ENCODE measurements around the gene PROC. TPM values are rescaled to one million over a fixed set of nuclear protein-coding genes. Genes with fewer than 3 reads are reported as not detected.

Gene PROC
- total RNA-seq, 1 experiment from 2014 or later, result 0.58 TPM

DNA sequence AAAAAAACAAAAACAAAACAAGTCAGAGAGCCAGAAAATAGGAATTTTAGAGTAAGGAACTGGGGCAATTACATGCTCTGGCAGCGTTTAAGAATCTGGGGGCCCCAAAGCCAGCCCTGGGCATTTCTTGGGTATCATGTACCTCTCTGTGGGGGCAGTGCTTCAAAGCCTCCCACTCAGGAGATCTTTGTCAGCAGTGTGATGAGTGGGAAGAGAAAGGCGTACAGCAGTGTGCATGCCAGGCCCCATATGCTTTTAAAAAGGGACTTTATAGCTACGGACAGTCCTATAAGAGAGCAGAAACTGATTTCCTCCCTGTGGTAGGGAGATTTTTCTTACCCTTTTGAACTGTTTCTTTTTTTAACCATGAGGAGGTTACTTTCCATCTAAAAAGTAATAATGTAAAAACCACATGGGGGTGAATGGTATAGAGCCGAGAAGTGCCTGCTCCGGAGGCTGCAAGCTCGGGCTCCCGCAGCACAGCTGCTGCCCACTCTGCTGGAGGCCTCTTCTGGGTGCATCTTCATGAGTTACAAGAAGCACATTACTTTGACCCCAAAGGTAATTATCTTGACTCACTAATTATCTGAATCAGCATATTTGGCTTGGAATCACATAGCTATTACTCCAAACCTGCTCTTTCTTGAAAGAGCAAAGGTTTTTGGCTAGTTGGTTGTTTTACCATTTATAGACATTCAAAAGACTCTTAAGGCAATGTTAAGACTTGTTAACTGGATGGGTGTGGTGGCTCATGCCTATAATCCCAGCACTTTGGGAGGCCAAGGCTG is 46.4 kb downstream of the PROC start:
- intact Hi-C loops (cut with micrococcal nuclease), result no loop called here
- ATAC-seq (no peak), DNase-seq (no peak)
- Histone ChIP-seq H3K36me3 (ENCODE audit: low read depth, low read length) (no peaks in the 10 kb centered on the region), H4K20me1 (ENCODE audit: low read length) (no peaks in the 10 kb centered on the region), H3K27me3 (ENCODE audit: low read length) (no peaks in the 10 kb centered on the region), H3K4me1 (ENCODE audit: insufficient read depth, low read length) (no peaks in the 10 kb centered on the region), H3K27ac (ENCODE audit: low read length) (no peak overlapping the region), H2AFZ (ENCODE audit: low read length) (no peak overlapping the region), H3K79me2 (ENCODE audit: low read length) (no peaks in the 10 kb centered on the region), H3K4me2 (ENCODE audit: low read length) (no peak overlapping the region), H3K9me2 (replicated peaks; ENCODE audit: low read length) (no peaks in the 10 kb centered on the region), H3K4me3 (ENCODE audit: low read length) (no peak overlapping the region), H3F3A (ENCODE audit: low read length, unreplicated experiment) (no peaks in the 10 kb centered on the region), H3K9ac (ENCODE audit: low read length) (no peak overlapping the region), H3K9me3 (ENCODE audit: low read length) (no peaks in the 10 kb centered on the region)
- ChIA-PET POLR2A (ENCODE audit: unreplicated experiment) (no interaction called here), CTCF (no interaction called here)
- BruUV-seq (replicated peaks), result no TSS peak
- TF ChIP-seq EZH2 (IDR thresholded peaks at IDR 0.05; ENCODE audit: low read length, unreplicated experiment), result no peak
- no peak for TF ChIP-seq EZH2phosphoT487 (IDR thresholded peaks at IDR 0.05; ENCODE audit: borderline replicate concordance, low read length)
- TF ChIP-seq, protein P1, sequence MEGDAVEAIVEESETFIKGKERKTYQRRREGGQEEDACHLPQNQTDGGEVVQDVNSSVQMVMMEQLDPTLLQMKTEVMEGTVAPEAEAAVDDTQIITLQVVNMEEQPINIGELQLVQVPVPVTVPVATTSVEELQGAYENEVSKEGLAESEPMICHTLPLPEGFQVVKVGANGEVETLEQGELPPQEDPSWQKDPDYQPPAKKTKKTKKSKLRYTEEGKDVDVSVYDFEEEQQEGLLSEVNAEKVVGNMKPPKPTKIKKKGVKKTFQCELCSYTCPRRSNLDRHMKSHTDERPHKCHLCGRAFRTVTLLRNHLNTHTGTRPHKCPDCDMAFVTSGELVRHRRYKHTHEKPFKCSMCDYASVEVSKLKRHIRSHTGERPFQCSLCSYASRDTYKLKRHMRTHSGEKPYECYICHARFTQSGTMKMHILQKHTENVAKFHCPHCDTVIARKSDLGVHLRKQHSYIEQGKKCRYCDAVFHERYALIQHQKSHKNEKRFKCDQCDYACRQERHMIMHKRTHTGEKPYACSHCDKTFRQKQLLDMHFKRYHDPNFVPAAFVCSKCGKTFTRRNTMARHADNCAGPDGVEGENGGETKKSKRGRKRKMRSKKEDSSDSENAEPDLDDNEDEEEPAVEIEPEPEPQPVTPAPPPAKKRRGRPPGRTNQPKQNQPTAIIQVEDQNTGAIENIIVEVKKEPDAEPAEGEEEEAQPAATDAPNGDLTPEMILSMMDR (conservative IDR thresholded peaks at IDR 0.05; ENCODE audit: low read depth, low read length), result no peak

GRCh38 chr2:127465258-127465657 is 47.0 kb downstream of the PROC start:
- ATAC-seq (no peak), DNase-seq (no peak)
- CTCF ChIA-PET, result no interaction called here

DNA sequence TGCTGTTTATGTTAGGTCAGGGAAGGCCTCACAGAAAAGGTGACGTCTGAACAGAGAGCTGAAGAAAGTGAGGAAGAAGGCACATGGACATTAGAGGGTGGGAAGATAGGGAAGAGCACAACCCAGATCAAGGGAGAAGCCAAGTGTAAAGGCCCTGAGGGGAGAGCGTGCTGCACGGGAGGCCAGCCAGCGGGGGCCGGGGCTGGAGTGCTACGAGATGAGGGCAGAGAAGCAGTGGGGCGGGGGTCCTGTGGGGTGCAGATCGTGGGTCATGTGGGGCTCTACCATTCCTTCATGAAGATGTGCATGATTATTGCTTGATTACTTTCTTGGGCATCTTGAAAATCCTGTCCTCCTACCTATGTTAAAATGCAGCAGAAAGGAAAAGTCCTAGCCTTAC is 50.8 kb downstream of the PROC start:
- no peak for ATAC-seq
- Histone ChIP-seq H4K20me1 (ENCODE audit: low read length) (no peaks in the 10 kb centered on the region), H3K9me2 (replicated peaks; ENCODE audit: low read length) (no peaks in the 10 kb centered on the region), H3K9ac (ENCODE audit: low read length) (no peak overlapping the region), H3F3A (ENCODE audit: low read length, unreplicated experiment) (no peaks in the 10 kb centered on the region), H3K9me3 (ENCODE audit: low read length) (no peaks in the 10 kb centered on the region), H3K36me3 (ENCODE audit: low read depth, low read length) (no peaks in the 10 kb centered on the region), H3K4me1 (ENCODE audit: insufficient read depth, low read length) (no peaks in the 10 kb centered on the region), H3K79me2 (ENCODE audit: low read length) (no peaks in the 10 kb centered on the region), H3K27ac (ENCODE audit: low read length) (no peak overlapping the region), H3K27me3 (ENCODE audit: low read length) (no peaks in the 10 kb centered on the region), H3K4me2 (ENCODE audit: low read length) (no peak overlapping the region), H3K4me3 (ENCODE audit: low read length) (no peak overlapping the region), H2AFZ (ENCODE audit: low read length) (no peak overlapping the region)
- intact Hi-C loops (cut with micrococcal nuclease), result no loop called here
- POLR2A ChIA-PET (ENCODE audit: unreplicated experiment), result no interaction called here
- no TSS peak for BruUV-seq (replicated peaks)
- no peak for DNase-seq
- no peak for TF ChIP-seq EZH2phosphoT487 (IDR thresholded peaks at IDR 0.05; ENCODE audit: borderline replicate concordance, low read length)
- TF ChIP-seq EZH2 (IDR thresholded peaks at IDR 0.05; ENCODE audit: low read length, unreplicated experiment), result no peak
- TF ChIP-seq, protein P1 (conservative IDR thresholded peaks at IDR 0.05; ENCODE audit: low read depth, low read length), result no peak
- CTCF ChIA-PET, result no interaction called here

More at GRCh38 chr2:127465258-127465657, 47.0 kb downstream of the PROC start:
- no peak overlapping the region for H3K4me3 ChIP-seq (ENCODE audit: low read length)
- H3K4me2 ChIP-seq (ENCODE audit: low read length), result no peak overlapping the region
- no peaks in the 10 kb centered on the region for H3K27me3 ChIP-seq (ENCODE audit: low read length)
- TF ChIP-seq, protein P1 (conservative IDR thresholded peaks at IDR 0.05; ENCODE audit: low read depth, low read length), result no peak
- TF ChIP-seq EZH2phosphoT487 (IDR thresholded peaks at IDR 0.05; ENCODE audit: borderline replicate concordance, low read length), result no peak
- no peak for TF ChIP-seq EZH2 (IDR thresholded peaks at IDR 0.05; ENCODE audit: low read length, unreplicated experiment)
- H3K79me2 ChIP-seq (ENCODE audit: low read length), result no peaks in the 10 kb centered on the region
- BruUV-seq (replicated peaks), result no TSS peak
- no peaks in the 10 kb centered on the region for H4K20me1 ChIP-seq (ENCODE audit: low read length)
- no peaks in the 10 kb centered on the region for H3F3A ChIP-seq (ENCODE audit: low read length, unreplicated experiment)
- H3K27ac ChIP-seq (ENCODE audit: low read length), result no peak overlapping the region
- no peak overlapping the region for H3K9ac ChIP-seq (ENCODE audit: low read length)
- H3K9me3 ChIP-seq (ENCODE audit: low read length), result no peaks in the 10 kb centered on the region
- intact Hi-C loops (cut with micrococcal nuclease), result no loop called here
- POLR2A ChIA-PET (ENCODE audit: unreplicated experiment), result no interaction called here
- no peak overlapping the region for H2AFZ ChIP-seq (ENCODE audit: low read length)
- H3K36me3 ChIP-seq (ENCODE audit: low read depth, low read length), result no peaks in the 10 kb centered on the region
- H3K4me1 ChIP-seq (ENCODE audit: insufficient read depth, low read length), result no peaks in the 10 kb centered on the region
- no peaks in the 10 kb centered on the region for H3K9me2 ChIP-seq (replicated peaks; ENCODE audit: low read length)

Measured in PC-3 (cell line).